Measurements from ENCODE around the gene PRDM16.

The PRDM16 gene

GRCh38 chr1:3226191-3226590, 157.2 kb downstream of the PRDM16 start:
- DNase-seq (ENCODE audit: low read depth, low spot score), result no peak
- Histone ChIP-seq H3K36me3 (ENCODE audit: insufficient read depth, insufficient read length, low read length) (no peaks in the 10 kb centered on the region), H3K27me3 (ENCODE audit: insufficient read depth, insufficient read length) (no peaks in the 10 kb centered on the region)

GRCh38 chr1:3226701-3227350, 157.8 kb downstream of the PRDM16 start:
- Histone ChIP-seq H3K36me3 (ENCODE audit: insufficient read depth, insufficient read length, low read length) (no peaks in the 10 kb centered on the region), H3K4me3 (ENCODE audit: insufficient read length, low read depth) (no peak overlapping the region), H3K4me1 (ENCODE audit: insufficient read depth, insufficient read length) (peaks cover 7% of the 10 kb centered on the region), H3K27me3 (ENCODE audit: insufficient read depth, insufficient read length) (no peaks in the 10 kb centered on the region), H3K9me3 (ENCODE audit: insufficient read depth, low read length) (no peaks in the 10 kb centered on the region), H3K9ac (ENCODE audit: insufficient read length, low read depth) (no peak overlapping the region)
- no peak for DNase-seq (ENCODE audit: low read depth, low spot score)
- TF ChIP-seq YY1 (IDR thresholded peaks at IDR 0.05; ENCODE audit: insufficient read depth, insufficient read length) (no peak), ZNF274 (IDR thresholded peaks at IDR 0.05; ENCODE audit: low read depth, low read length) (no peak), SUZ12 (IDR thresholded peaks at IDR 0.05; ENCODE audit: extremely low read depth, insufficient read depth, insufficient read length) (no peak)

More at GRCh38 chr1:3226191-3226590, 157.2 kb downstream of the PRDM16 start:
- no peak overlapping the region for H3K4me3 ChIP-seq (ENCODE audit: insufficient read length, low read depth)
- no peaks in the 10 kb centered on the region for H3K9me3 ChIP-seq (ENCODE audit: insufficient read depth, low read length)
- H3K9ac ChIP-seq (ENCODE audit: insufficient read length, low read depth), result no peak overlapping the region
- no peak for TF ChIP-seq SUZ12 (IDR thresholded peaks at IDR 0.05; ENCODE audit: extremely low read depth, insufficient read depth, insufficient read length)
- H3K4me1 ChIP-seq (ENCODE audit: insufficient read depth, insufficient read length), result peaks cover 7% of the 10 kb centered on the region

- DNase-seq (ENCODE audit: low read depth, low spot score), result no peak
- Histone ChIP-seq H3K9me3 (ENCODE audit: insufficient read depth, low read length) (no peaks in the 10 kb centered on the region), H3K36me3 (ENCODE audit: insufficient read depth, insufficient read length, low read length) (no peaks in the 10 kb centered on the region), H3K9ac (ENCODE audit: insufficient read length, low read depth) (no peak overlapping the region), H3K4me3 (ENCODE audit: insufficient read length, low read depth) (no peak overlapping the region), H3K4me1 (ENCODE audit: insufficient read depth, insufficient read length) (peaks cover 5% of the 10 kb centered on the region), H3K27me3 (ENCODE audit: insufficient read depth, insufficient read length) (no peaks in the 10 kb centered on the region)
- no peak for TF ChIP-seq SUZ12 (IDR thresholded peaks at IDR 0.05; ENCODE audit: extremely low read depth, insufficient read depth, insufficient read length)
- TF ChIP-seq YY1 (IDR thresholded peaks at IDR 0.05; ENCODE audit: insufficient read depth, insufficient read length), result no peak
- no peak for TF ChIP-seq ZNF274 (IDR thresholded peaks at IDR 0.05; ENCODE audit: low read depth, low read length)
These were observed 158.3 kb downstream of the PRDM16 start for GRCh38 chr1:3227351-3227704.

GRCh38 chr1:3227893-3228292, 158.9 kb downstream of the PRDM16 start:
- Histone ChIP-seq H3K36me3 (ENCODE audit: insufficient read depth, insufficient read length, low read length) (no peaks in the 10 kb centered on the region), H3K9ac (ENCODE audit: insufficient read length, low read depth) (no peak overlapping the region), H3K27me3 (ENCODE audit: insufficient read depth, insufficient read length) (no peaks in the 10 kb centered on the region), H3K9me3 (ENCODE audit: insufficient read depth, low read length) (no peaks in the 10 kb centered on the region), H3K4me1 (ENCODE audit: insufficient read depth, insufficient read length) (no peaks in the 10 kb centered on the region), H3K4me3 (ENCODE audit: insufficient read length, low read depth) (no peak overlapping the region)
- DNase-seq (ENCODE audit: low read depth, low spot score), result no peak
- TF ChIP-seq YY1 (IDR thresholded peaks at IDR 0.05; ENCODE audit: insufficient read depth, insufficient read length) (no peak), SUZ12 (IDR thresholded peaks at IDR 0.05; ENCODE audit: extremely low read depth, insufficient read depth, insufficient read length) (no peak)

- Histone ChIP-seq H3K36me3 (ENCODE audit: insufficient read depth, insufficient read length, low read length) (no peaks in the 10 kb centered on the region), H3K4me1 (ENCODE audit: insufficient read depth, insufficient read length) (no peaks in the 10 kb centered on the region), H3K9me3 (ENCODE audit: insufficient read depth, low read length) (no peaks in the 10 kb centered on the region), H3K9ac (ENCODE audit: insufficient read length, low read depth) (no peak overlapping the region), H3K4me3 (ENCODE audit: insufficient read length, low read depth) (no peak overlapping the region), H3K27me3 (ENCODE audit: insufficient read depth, insufficient read length) (no peaks in the 10 kb centered on the region)
- no peak for TF ChIP-seq ZNF274 (IDR thresholded peaks at IDR 0.05; ENCODE audit: low read depth, low read length)
- TF ChIP-seq SUZ12 (IDR thresholded peaks at IDR 0.05; ENCODE audit: extremely low read depth, insufficient read depth, insufficient read length), result no peak
- no peak for TF ChIP-seq YY1 (IDR thresholded peaks at IDR 0.05; ENCODE audit: insufficient read depth, insufficient read length)
- DNase-seq (ENCODE audit: low read depth, low spot score), result no peak
These were observed 160.2 kb downstream of the PRDM16 start for GRCh38 chr1:3229081-3229725.

- no peaks in the 10 kb centered on the region for H3K9me3 ChIP-seq (ENCODE audit: insufficient read depth, low read length)
- no peak for DNase-seq (ENCODE audit: low read depth, low spot score)
- no peaks in the 10 kb centered on the region for H3K4me1 ChIP-seq (ENCODE audit: insufficient read depth, insufficient read length)
- TF ChIP-seq ZNF274 (IDR thresholded peaks at IDR 0.05; ENCODE audit: low read depth, low read length) (no peak), SUZ12 (IDR thresholded peaks at IDR 0.05; ENCODE audit: extremely low read depth, insufficient read depth, insufficient read length) (no peak), YY1 (IDR thresholded peaks at IDR 0.05; ENCODE audit: insufficient read depth, insufficient read length) (no peak)
- H3K27me3 ChIP-seq (ENCODE audit: insufficient read depth, insufficient read length), result no peaks in the 10 kb centered on the region
- no peaks in the 10 kb centered on the region for H3K36me3 ChIP-seq (ENCODE audit: insufficient read depth, insufficient read length, low read length)
- H3K4me3 ChIP-seq (ENCODE audit: insufficient read length, low read depth), result no peak overlapping the region
- no peak overlapping the region for H3K9ac ChIP-seq (ENCODE audit: insufficient read length, low read depth)
These were observed 161.6 kb downstream of the PRDM16 start for GRCh38 chr1:3230553-3230952.

- no peaks in the 10 kb centered on the region for H3K36me3 ChIP-seq (ENCODE audit: insufficient read depth, insufficient read length, low read length)
- no peaks in the 10 kb centered on the region for H3K9me3 ChIP-seq (ENCODE audit: insufficient read depth, low read length)
- no peak overlapping the region for H3K9ac ChIP-seq (ENCODE audit: insufficient read length, low read depth)
- no peak overlapping the region for H3K4me3 ChIP-seq (ENCODE audit: insufficient read length, low read depth)
- H3K4me1 ChIP-seq (ENCODE audit: insufficient read depth, insufficient read length), result peaks cover 7% of the 10 kb centered on the region
- no peaks in the 10 kb centered on the region for H3K27me3 ChIP-seq (ENCODE audit: insufficient read depth, insufficient read length)
- DNase-seq (ENCODE audit: low read depth, low spot score), result no peak
- TF ChIP-seq ZNF274 (IDR thresholded peaks at IDR 0.05; ENCODE audit: low read depth, low read length), result no peak
- no peak for TF ChIP-seq SUZ12 (IDR thresholded peaks at IDR 0.05; ENCODE audit: extremely low read depth, insufficient read depth, insufficient read length)
- no peak for TF ChIP-seq YY1 (IDR thresholded peaks at IDR 0.05; ENCODE audit: insufficient read depth, insufficient read length)
These were observed 162.2 kb downstream of the PRDM16 start for GRCh38 chr1:3231245-3231644.
